ENCODE data around the gene OXTR.

GRCh38 chr3:8794247-8794646 lies 24.8 kb upstream of the OXTR start:
- TF ChIP-seq ZNF114 (tag by site-specific recombination; IDR thresholded peaks at IDR 0.05) (no peak), REST (tag by site-specific recombination; IDR thresholded peaks at IDR 0.05) (no peak), MYNN (tag by site-specific recombination; IDR thresholded peaks at IDR 0.05; ENCODE audit: borderline replicate concordance) (no peak), MZF1 (tag by site-specific recombination; IDR thresholded peaks at IDR 0.05; ENCODE audit: borderline replicate concordance) (no peak), ZBTB49 (tag by site-specific recombination; IDR thresholded peaks at IDR 0.05; ENCODE audit: low read depth) (no peak), BCL11B (tag by site-specific recombination; IDR thresholded peaks at IDR 0.05; ENCODE audit: low read depth) (no peak), ZNF670 (tag by site-specific recombination; IDR thresholded peaks at IDR 0.05; ENCODE audit: low read depth) (no peak)
